Astrocyte of the spinal cord (primary cell): ENCODE measurements around the gene SARDH.

Experiments
- DNase-seq: peaks from one replicate; pipeline ENCODE4 v3.0.0; 2011; ENCODE audit warnings: low read depth, low spot score
- H3K4me3 ChIP-seq: 2 replicates; pipeline ENCODE4 v1.5.1; 2011; ENCODE audit warnings: low read depth, mild to moderate bottlenecking, low read length, moderate library complexity
- in situ Hi-C: cut with HindIII; loops from 2 replicates; pipeline ENCODE4 v1.10.0; 2017; ENCODE audit warnings: low sequenced_read_pairs
- TF ChIP-seq, protein P1 (sequence below): IDR thresholded peaks from 2 replicates; pipeline ENCODE4 v1.5.1; 2012; ENCODE audit warnings: low read depth, mild to moderate bottlenecking, low read length, inconsistent platforms

Gene SARDH

DNA sequence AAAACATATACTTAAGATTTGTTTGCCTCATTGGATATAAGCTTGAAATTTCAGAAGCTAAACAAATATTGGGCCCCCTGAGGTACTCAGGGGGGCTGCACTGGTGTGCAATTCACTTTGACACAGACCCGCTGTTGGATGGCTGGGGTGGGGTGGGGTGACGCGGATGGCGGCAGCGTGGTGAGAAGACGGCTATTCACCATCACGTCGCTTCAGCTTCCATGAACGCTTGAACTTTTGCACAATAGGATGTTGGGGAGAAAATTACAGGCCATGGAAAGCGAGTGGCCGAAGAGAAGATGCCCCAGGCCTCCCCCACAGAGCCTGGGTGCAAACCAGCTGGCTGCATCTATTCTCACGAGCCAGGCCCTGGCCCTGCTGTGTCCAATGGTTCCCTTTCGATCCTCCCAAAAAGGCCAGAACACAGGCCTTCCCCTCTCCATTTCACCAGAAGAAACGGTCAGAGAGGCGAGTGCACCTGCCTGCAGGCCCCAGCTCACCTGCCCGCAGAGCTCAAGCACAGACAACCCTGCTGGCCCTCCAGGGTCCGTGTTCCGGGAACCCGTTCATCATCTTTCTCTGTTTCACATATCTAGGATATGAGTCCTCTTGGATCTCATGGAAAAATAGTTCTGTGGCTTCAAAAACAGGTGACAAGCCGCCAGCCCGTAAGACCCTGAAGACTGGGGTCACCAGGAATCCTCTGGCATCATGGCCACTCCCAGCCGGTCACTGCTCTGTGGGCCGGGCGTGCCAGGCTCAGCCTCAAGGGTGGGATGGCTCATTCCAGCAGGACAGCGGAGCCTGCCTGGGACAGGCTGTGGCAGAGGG lies 46.8 kb upstream of the SARDH start:
- no peak overlapping the region for H3K4me3 ChIP-seq
- in situ Hi-C loops = loop anchor here (25.0 kb wide), 1 partner anchor 227 kb away; no protein-coding TSS in a partner anchor
- TF ChIP-seq, protein P1, sequence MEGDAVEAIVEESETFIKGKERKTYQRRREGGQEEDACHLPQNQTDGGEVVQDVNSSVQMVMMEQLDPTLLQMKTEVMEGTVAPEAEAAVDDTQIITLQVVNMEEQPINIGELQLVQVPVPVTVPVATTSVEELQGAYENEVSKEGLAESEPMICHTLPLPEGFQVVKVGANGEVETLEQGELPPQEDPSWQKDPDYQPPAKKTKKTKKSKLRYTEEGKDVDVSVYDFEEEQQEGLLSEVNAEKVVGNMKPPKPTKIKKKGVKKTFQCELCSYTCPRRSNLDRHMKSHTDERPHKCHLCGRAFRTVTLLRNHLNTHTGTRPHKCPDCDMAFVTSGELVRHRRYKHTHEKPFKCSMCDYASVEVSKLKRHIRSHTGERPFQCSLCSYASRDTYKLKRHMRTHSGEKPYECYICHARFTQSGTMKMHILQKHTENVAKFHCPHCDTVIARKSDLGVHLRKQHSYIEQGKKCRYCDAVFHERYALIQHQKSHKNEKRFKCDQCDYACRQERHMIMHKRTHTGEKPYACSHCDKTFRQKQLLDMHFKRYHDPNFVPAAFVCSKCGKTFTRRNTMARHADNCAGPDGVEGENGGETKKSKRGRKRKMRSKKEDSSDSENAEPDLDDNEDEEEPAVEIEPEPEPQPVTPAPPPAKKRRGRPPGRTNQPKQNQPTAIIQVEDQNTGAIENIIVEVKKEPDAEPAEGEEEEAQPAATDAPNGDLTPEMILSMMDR = no peak
- no peak for DNase-seq

DNA sequence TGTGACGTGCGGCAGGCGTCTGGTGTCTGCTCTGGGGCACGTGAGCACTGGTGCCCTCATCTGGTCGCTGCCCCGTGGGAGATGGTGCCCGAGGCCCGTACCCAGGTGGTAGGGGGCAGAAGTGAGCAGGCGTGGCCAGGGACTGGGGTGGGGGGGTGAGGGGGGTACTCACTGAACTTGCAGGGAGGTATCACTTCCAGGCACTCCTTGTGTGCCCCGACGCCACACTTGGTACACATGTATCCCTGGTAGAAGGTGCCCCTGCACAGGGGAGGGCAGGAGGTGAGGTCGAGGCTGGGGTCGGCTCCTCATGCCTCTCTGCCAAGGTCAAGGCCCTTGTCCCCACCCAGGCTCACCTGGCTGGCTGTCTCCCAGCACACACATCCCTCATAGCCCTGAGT lies 45.2 kb upstream of the SARDH start:
- no peak for DNase-seq
- TF ChIP-seq, protein P1 = no peak
- in situ Hi-C loops = loop anchor here (25.0 kb wide), 1 partner anchor 229 kb away; no protein-coding TSS in a partner anchor
- H3K4me3 ChIP-seq = no peak overlapping the region

- TF ChIP-seq, protein P1 = peak; percentile 91
- DNase-seq = peak; percentile 62
- in situ Hi-C loops = loop anchor here (25.0 kb wide), 1 partner anchor 230 kb away; no protein-coding TSS in a partner anchor
- no peak overlapping the region for H3K4me3 ChIP-seq
Measured at GRCh38 chr9:133782157-133783130, 44.3 kb upstream of the SARDH start.

GRCh38 chr9:133781828-133782135 lies 43.6 kb upstream of the SARDH start:
- TF ChIP-seq, protein P1 = no peak
- in situ Hi-C loops = loop anchor here (25.0 kb wide), 1 partner anchor 231 kb away; no protein-coding TSS in a partner anchor
- DNase-seq = no peak

GRCh38 chr9:133780962-133781827 lies 43.0 kb upstream of the SARDH start:
- no peak overlapping the region for H3K4me3 ChIP-seq
- in situ Hi-C loops = loop anchor here (25.0 kb wide), 1 partner anchor 231 kb away; no protein-coding TSS in a partner anchor
- no peak for DNase-seq
- TF ChIP-seq, protein P1 = no peak

More at GRCh38 chr9:133781828-133782135, 43.6 kb upstream of the SARDH start:
- H3K4me3 ChIP-seq = no peak overlapping the region
